RCC 7860 (cell line): ENCODE measurements around the gene TAPT1.
"Not testable (repeated sequence)": the region's sequence is repeated elsewhere in the genome, so short reads cannot be mapped to it uniquely, and the experiment has no call there.

Experiments used
- DNase-seq: peaks from one replicate; pipeline ENCODE4 v3.0.0-alpha.2; 2015; ENCODE audit warnings: low spot score
- FAIRE-seq: peaks from 2 replicates; lab custom pipeline; 2012; peaks lifted over from hg19 to GRCh38; lab: Jason Lieb, UNC

Gene TAPT1

DNA sequence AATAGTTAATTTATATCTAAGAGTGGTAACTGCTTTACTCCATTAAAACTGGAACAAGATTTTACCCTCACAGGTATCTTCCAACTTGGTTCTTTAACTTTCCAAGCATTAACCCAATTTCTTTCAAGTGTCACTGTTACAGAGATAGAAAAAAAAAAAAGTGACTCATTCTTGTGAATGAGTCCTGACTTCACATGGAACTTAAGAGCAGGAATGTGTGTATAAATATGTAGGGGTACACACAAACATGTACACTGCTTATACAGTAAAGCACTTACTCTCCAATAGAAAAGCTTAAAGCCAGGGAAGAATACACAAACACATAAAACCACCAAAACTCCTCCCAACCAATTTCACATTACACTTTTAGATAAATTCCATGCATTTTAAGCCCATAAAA lies 38.8 kb downstream of the TAPT1 start:
- no peak for DNase-seq
- FAIRE-seq, result no peak

DNA sequence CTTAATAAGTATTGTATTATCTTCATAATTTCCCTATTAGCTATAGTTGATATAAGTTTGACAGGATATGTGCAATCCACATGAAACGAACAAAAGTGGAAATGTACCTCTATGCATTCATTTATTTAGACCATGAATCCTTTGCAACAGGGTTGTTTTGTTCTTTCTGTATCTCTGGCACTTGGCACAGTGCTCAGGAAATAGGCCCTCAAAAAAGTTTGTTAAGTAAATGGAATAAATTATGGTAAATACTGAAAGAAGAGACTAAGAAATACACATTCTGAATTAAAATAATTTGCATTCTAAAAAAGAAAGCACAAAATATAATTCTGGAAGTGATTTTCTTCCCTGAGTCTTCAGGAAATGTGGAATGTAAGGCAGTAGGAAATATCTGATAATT lies 39.3 kb downstream of the TAPT1 start:
- FAIRE-seq, result no peak
- no peak for DNase-seq

DNA sequence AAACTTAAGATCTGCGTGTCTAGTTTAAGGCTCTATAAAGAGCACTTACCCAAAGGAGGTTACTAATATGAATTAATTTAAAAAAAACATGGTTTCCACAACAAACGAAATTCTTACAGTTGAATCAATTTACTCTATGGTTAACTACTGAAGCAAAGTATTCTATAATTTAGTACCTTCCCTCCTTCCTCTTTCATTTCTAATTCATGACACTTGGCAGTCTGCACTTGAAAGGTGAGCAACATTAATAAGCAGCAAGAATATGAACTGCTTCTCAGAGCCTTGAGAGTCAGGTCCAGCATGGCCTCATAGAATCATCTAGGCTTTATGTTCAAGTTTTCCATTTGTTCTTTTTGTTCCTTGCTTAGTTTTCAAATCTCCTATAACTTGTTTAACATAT lies 42.7 kb downstream of the TAPT1 start:
- no peak for FAIRE-seq

DNA sequence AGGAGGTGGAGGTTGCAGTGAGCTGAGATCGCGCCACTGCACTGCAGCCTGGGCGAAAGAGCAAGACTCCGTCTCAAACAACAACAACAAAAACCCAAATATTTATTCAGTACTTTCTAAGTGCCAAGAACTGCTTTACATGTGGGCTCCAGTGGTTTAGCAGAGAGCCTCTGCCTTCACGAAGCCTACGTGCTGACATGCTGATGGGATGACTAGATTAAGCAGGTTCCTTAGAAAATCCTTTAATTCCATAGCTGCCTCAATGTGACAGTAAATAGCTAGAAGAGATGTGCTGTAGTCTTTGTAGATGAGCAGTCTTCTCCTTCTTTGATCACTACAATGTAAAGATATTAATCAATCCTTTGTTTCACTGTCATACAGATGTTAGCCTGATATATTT lies 49.6 kb downstream of the TAPT1 start:
- FAIRE-seq, result no peak
- DNase-seq, result no peak

More for the DNA sequence above, 42.7 kb downstream of the TAPT1 start:
- DNase-seq, result no peak

DNA sequence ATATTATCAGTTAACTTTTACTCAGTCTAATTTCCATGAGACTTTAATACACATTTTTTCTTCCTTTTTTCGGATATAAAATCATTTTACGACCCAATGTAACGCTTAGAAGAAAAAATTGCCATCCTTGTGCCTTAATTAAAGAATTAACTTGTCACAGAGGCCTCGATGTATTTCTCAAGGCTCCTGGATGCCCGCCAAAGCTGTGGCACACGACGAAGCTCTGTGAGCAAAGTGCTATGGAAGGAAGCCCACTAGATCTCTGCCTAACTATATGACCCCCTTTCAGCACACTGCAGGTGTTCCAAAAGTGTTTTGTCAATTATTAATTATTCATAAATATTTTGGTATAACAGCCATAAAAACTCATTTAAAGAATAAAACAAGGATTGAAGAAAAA lies 54.4 kb downstream of the TAPT1 start:
- no peak for DNase-seq
- no peak for FAIRE-seq

DNA sequence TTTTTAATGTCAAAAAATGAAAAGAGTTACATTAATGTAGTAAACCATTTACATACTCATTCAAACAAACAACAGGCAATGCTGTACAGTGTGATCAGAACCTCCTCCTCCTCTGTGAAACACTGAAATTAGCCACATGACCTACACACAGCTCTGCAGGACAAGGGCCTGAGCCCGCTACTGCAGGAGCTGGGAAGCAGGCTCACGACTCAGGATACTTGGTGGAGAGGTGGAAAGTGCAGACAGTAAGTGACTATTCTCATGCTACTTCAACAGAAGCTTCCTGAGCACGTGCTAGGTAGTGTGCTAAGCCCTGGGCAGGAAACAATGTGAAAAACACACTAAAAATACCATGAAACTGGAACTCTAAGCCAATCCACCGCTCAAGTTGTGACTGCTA lies 56.8 kb downstream of the TAPT1 start:
- FAIRE-seq (no peak), DNase-seq (no peak)

DNA sequence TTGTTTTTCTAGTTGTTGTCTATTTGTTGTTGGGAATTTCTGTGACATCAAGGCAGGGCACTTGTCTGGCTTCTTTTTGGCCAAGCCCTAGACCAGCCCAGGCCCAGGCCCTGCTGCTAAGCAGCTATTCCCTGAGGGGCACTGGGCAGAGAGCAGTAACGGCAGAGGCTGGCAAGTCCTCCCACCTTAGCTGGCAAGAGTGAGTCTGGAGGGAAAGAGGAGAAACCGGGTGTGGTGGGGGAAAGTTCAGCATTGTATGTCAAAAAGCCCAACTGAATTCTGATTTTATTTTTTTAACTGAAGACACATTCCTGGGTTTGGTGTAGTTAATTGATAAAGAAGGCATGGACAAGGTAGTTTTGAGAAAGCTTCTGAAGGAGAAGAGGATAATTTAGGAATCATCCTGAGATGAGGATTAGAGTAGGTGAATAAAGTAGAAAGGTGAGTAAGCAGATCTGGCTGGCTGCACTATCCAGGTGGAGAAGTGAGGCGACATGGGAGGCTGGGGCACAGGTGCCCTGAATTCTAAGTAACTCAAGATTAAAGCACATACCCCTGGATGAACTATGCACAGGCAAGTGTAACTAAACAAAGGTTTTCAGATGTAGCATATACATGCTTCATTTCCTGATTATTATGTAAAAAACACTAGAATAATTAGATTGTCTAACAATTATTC lies 57.4 kb downstream of the TAPT1 start:
- no peak for FAIRE-seq
- DNase-seq, result no peak

DNA sequence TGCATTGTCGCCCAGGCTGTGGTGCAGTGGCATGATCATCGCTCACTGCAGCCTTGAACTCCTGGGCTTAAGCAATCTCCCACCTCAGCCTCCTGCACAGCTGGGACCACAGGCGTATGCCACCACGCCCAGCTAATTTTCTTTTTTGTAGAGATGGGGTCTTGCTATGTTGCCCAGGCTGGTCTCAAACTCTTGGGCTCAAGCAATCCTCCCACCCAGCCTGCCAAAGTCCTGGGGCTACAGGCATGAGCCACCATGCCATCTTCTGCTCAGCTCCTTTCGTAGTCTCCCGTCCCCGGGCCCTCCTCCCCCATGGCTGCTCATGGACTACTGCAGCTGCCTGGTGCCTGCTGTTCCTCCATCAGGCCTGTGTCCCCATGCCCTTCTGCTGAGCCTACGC lies 58.1 kb downstream of the TAPT1 start:
- DNase-seq (no peak), FAIRE-seq (no peak)

DNA sequence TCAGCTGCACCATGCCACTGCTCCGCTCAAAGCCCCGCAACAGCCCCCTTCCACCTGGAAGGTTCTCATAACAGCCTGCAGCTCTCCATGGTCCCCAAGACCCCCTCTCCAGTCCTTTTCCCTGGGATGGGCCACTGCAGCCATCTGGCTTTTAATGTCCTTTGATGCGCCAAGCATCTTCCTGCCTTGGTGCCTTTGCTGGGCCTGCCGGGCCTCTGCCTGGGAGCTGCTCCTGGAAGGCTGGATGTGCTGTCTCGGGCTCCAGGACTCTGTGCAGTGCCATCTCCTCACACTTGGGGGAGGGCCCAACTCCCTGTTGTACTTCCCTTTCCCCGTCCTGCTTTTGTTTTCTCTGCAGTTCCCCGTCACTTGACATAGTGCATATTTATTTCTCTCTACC lies 60.3 kb downstream of the TAPT1 start:
- no peak for DNase-seq
- FAIRE-seq, result no peak

DNA sequence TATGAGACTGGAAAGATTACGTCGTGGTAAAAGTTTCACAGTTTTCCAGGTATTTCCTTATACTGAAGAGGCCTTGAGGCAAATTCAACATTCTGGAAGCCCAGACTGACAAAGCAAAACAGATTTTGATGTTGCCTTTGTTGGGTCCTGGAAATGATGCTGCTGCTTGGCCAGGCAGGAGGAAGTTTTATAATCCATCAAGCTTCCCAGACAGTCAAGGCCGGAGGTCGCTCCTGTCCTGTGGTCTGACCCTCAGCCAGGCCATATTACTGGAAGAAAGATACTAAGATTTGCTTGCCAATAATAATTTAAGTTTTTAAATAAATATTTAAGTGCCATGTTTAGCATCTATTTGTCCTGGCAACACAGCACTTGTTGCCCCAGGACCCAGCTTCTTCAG lies 63.4 kb downstream of the TAPT1 start:
- no peak for FAIRE-seq
- DNase-seq, result no peak

DNA sequence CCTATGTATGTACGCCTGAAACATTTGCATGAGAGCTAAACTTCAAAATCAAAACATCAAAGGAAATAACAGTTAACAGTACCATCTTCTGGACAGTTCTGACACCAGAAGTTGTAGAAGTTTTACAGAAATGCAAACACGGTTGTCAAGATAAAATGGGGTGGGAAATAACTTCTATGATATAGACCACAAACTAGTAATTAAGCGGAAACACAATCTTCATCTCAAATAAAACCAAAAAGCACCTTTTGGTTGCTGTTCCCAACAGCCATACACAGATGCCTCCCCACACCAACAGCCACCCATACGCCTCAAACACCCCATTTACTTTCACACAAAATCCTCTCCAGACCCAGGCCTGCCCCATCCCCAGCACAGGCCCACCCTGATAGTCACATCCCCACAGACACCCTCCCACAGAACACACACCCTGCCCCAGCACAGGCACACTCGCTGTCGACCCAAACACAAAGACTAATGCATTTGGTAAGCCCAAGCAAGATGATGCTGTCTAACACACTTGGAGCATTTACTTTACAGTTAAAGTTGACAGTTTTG lies 64.3 kb downstream of the TAPT1 start:
- FAIRE-seq (no peak), DNase-seq (no peak)

DNA sequence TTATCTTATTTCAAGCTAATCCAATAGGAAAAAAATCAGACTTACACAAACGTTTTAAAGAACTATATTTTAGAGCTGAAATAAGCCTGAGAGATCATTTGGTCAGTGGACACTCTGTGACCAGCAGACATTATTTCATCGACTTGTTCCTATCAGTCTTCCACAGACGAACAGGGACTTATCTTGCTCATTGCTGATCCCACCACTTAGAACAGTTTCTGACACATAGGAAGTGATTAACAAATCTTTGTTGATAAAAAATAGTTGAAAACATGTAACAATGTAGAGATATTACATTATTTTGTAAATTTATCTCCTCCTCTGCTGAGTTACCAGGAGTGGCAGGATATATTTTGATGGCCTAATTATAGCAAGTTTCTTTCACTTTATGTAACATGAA lies 65.8 kb downstream of the TAPT1 start:
- no peak for FAIRE-seq
- DNase-seq, result no peak

DNA sequence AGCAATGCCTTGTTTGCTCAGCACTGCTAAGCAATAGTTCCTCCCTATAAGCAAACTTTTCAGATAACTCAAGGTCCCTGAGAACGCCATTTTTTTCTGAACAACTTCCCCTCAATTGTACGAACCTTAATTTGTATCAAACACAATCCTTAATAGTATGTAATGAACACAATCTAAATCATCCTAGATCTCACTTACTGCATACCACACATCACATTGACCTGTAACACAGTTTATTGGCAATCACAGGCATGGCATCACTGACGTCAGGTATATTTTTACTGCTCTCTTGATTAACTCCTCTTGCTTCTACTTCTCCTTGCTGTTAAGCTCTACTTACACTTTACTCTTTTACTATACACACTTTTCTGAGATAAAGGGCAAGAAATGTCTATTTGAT lies 67.0 kb downstream of the TAPT1 start:
- no peak for FAIRE-seq
- no peak for DNase-seq

DNA sequence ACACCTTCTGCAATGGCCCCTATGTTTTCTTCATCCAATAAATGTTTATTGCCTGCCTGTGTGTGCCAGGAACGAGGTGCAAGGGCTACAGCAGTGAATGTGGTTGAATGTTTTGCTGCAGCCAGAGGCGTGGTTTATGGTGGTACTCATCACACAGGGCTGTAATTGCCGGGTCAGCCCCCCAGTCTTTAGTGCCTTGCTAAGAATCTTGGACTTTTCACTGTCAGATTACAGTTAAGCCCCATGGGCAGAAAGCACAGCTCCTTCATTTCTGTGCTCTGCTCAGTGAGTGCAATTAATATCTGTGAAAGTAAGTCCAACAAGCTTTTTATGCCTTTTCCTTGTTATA lies 67.8 kb downstream of the TAPT1 start:
- FAIRE-seq (no peak), DNase-seq (no peak)

DNA sequence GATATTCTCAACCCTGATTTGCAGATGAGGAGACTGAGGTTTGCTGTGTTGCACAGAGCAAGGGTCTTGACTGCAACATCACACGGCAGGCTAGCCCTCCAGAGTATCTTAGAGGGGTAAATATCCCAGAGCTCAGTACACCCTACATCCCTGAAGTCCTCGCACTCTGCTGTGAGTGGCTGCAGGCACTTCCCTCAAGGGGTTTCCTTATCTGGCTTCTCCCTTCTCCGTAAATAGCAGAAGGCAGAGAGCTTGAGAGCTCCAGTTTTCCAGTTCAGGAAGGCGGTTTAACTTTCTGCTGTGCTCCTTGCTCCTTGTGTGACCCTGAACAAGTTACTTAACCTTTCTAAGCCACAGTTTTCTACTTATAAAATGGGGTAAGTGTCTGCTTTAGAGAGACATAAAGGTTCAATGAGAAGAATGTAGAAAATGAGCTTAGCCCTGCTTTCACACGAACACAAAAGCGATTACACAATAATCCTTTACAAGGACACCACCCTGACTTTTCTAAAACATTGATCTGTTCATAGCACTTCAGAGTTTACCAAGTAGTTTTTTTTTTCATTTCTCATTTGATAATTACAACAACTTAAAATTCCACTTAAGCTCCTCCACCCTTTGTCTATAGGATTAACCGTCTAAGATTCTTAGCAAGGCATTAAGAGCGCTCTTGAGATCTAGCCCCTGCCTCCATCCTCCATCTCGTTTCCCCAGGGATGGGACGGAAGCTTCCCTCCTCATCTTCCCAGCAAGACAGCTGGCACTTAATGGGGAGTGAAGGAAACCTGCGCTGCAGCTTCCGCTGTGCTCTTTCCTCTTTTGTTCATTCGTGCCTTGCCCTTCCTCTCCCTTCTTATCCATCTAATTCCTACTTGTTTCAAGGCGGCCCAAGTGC lies 68.4 kb downstream of the TAPT1 start:
- FAIRE-seq, result no peak
- no peak for DNase-seq

DNA sequence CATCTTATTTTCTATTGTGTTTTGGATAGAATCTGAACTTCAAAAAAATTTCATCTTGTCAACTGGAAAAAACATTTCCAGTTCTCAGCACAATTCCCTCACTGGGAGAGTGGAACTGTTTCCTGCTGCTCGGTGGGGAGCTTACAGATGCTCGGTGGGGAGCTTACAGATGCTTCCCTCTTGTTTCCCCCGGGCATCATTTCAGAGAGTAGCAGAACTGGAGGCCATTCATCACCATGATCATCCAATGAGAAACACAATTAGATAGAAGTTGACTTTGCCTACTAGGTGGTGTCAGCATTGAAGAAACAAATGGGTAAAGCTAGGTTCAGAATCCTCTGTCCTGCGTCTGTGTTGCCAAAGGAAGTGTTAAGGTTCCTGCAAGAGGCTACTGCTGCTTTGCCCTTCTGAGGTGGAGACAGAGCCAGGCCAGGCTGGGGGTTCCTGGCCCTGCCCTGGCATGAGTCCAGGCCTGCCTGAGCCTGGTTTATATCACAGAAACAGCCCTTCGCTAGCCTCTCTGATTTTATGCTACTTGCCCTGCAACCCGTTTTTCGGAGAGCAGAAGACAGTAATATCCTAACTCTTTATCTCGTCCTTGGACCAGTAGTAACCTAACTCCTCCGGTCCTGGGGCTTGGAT lies 70.6 kb downstream of the TAPT1 start:
- DNase-seq, result no peak
- no peak for FAIRE-seq

DNA sequence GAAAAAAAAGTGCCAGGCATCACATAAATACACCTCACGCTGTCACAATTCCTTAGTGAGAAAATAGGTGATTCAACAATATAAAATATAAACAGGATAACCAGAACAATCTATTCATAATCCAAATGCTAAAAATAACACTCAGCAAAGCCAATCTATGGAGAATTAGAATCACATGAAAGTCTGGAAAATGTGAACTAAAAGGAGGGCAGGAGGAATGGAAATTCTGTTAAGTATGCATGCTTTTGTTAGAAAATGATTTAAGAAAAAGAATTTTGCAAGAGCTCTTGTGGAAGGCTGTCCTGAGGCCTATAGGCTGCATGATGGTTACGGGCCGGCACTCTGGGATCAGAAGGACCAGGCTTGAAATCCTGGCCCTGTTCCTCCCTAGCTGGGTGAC lies 71.8 kb downstream of the TAPT1 start:
- DNase-seq (no peak), FAIRE-seq (no peak)

DNA sequence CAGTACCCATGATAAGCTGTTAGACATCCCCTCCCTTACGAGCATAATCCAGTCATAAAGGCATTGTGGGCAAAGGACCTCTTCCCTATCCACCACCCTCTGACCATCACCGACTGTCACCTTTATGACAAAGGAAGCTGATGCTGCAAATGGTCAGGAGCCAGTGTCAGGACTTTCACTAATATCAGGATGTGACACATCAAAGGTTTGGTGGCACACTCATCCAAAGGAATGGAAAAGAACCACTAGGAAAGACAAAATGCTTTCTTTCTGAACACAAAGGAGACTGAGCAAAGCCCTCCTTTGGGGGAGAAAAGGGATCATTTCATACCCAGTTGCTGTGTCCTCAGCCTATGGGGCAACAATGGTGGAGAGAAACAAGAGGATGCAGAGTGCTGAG lies 75.6 kb downstream of the TAPT1 start:
- no peak for DNase-seq

DNA sequence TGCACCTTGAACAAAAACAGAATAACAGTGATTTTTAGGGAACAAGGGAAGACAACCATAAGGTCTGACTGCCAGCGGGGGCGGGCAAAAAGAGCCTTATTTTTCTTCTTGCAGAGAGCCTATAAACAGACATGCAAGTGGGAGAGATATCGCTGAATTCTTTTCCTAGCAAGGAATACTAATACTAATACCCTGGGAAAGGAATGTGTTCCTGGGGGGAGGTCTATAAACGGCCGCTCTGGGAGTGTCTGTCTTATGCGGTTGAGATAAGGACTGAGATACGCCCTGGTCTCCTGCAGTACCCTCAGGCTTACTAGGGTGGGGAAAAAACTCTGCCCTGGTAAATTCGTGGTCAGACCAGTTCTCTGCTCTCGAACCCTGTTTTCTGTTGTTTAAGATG lies 81.4 kb downstream of the TAPT1 start:
- DNase-seq, FAIRE-seq: not testable (repeated sequence)

More for the DNA sequence above, 75.6 kb downstream of the TAPT1 start:
- FAIRE-seq, result no peak

DNA sequence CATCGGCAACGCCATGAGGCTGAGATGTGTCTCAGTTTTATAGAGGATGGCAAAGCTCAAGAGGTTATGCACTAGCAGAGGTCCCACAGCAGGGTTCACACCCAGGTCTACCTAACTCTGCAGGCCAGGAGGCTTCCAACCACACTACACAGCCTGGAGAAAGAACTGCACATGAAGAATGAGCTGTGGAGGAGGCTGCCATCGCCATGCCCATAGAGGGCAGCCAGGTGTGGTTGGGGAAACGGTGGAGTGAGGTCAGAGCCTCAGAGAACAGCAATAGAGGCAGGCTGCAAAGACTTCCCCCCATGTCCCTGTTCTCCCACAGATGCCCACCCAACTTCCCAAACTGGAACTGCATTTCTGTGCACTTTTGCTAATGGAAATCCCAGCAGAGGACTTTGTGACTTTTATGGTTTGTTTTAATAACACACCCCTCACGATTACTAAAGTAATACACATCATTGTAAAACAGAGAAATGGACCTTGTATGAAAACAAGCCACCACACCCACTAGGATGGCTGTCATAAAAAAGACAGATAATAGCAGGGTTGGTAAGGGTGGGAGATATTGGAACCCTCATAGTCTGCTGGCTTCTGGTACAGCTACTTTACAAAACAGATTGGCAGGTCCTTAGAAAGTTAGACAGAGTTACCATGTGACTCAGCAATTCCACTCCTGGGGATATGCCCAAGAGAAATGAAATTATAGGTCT lies 83.5 kb downstream of the TAPT1 start:
- FAIRE-seq (no peak), DNase-seq (no peak)

DNA sequence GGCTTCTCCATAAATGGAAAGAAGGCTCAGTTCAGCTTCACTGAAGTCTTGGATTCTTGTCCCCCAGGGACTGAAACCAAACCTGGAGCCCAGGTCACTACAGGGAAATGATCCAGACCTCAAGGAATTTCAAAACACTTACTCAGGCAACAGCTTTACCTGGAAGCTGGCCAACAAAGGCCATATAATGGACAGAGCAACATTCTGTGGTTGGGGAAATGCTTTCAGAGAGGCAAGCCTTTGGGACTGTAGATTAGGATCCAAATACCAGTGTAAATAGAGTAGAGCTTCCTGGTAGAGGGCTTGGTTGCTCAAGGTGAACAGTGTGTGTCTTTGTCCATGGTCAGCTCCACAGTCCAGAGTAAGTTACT lies 85.4 kb downstream of the TAPT1 start:
- DNase-seq (peak; percentile 100), FAIRE-seq (peak; percentile 99)
